Neuronal stem cell (in vitro differentiated cells): ENCODE results near the gene NMT1.

Experiments
- DNase-seq: peaks from one replicate; pipeline ENCODE4 v3.0.0-alpha.2; 2013; ENCODE audit warnings: low spot score
- H2AFZ ChIP-seq: one replicate; pipeline ENCODE4 v1.6.1; 2013; ENCODE audit warnings: mild to moderate bottlenecking, low read length, inconsistent platforms
- H2AK5ac ChIP-seq: 2 replicates; pipeline ENCODE4 v1.6.1; 2013; ENCODE audit warnings: low read depth, mild to moderate bottlenecking, inconsistent platforms, low read length, moderate library complexity, mixed read lengths
- H2BK120ac ChIP-seq: 2 replicates; pipeline ENCODE4 v1.6.1; 2013; ENCODE audit warnings: low read depth, mild to moderate bottlenecking, inconsistent platforms, low read length, moderate library complexity, mixed read lengths
- H2BK12ac ChIP-seq: one replicate; pipeline ENCODE4 v1.6.1; 2013; ENCODE audit warnings: low read length, inconsistent platforms
- H2BK15ac ChIP-seq: 2 replicates; pipeline ENCODE4 v1.6.1; 2013; ENCODE audit warnings: mild to moderate bottlenecking, low read length, inconsistent platforms, mixed read lengths
- H2BK5ac ChIP-seq: one replicate; pipeline ENCODE4 v1.6.1; 2013; ENCODE audit warnings: inconsistent platforms, mild to moderate bottlenecking, low read length, moderate library complexity
- H3K14ac ChIP-seq: one replicate; pipeline ENCODE4 v1.6.1; 2013; ENCODE audit warnings: low read length, inconsistent platforms
- H3K18ac ChIP-seq: 2 replicates; pipeline ENCODE4 v1.6.1; 2013; ENCODE audit warnings: low read length, inconsistent platforms
- H3K23ac ChIP-seq: 2 replicates; pipeline ENCODE4 v1.6.1; 2013; ENCODE audit warnings: low read depth, mild to moderate bottlenecking, mixed read lengths, low read length, inconsistent platforms; ENCODE audit not compliant: poor library complexity
- H3K27ac ChIP-seq: replicated peaks from 3 replicates; pipeline ENCODE4 v1.5.1; 2013; ENCODE audit warnings: low read length, inconsistent platforms
- H3K27me3 ChIP-seq, 3 experiments: 2 replicates each; pipeline ENCODE4 v1.6.1; 2013; ENCODE audit warnings: low read length in 3 of 3, mild to moderate bottlenecking in 2 of 3, inconsistent platforms in 1 of 3, low read depth in 1 of 3, mixed read lengths in 1 of 3, moderate library complexity in 1 of 3; ENCODE audit not compliant: control insufficient read depth in 3 of 3, insufficient read depth in 3 of 3
- H3K36me3 ChIP-seq, 2 donors: replicated peaks in 1 of 2; 2 replicates each; pipeline ENCODE4 v1.6.1; 2013; ENCODE audit warnings: low read length in 2 of 2; ENCODE audit not compliant: control insufficient read depth in 2 of 2, insufficient read depth in 2 of 2
- H3K4ac ChIP-seq: 2 replicates; pipeline ENCODE4 v1.6.1; 2013; ENCODE audit warnings: inconsistent platforms, mild to moderate bottlenecking, low read length, moderate library complexity
- H3K4me1 ChIP-seq, 2 donors: 1 replicate in 1 of 2; 2 replicates in 1 of 2; pipeline ENCODE4 v1.6.1; 2013; ENCODE audit warnings: low read length in 2 of 2, low read depth in 1 of 2; ENCODE audit not compliant: control insufficient read depth in 2 of 2, insufficient read depth in 1 of 2
- H3K4me2 ChIP-seq: one replicate; pipeline ENCODE4 v1.6.1; 2013; ENCODE audit warnings: mild to moderate bottlenecking, low read length, inconsistent platforms; ENCODE audit not compliant: insufficient read depth, poor library complexity, severe bottlenecking
- H3K4me3 ChIP-seq, 2 donors: 2 replicates each; pipeline ENCODE4 v1.5.1; 2013; ENCODE audit warnings: low read length in 2 of 2, mild to moderate bottlenecking in 2 of 2, inconsistent platforms in 1 of 2, moderate library complexity in 1 of 2
- H3K79me1 ChIP-seq: one replicate; pipeline ENCODE4 v1.6.1; 2013; ENCODE audit warnings: low read depth, mild to moderate bottlenecking, inconsistent platforms, low read length, moderate library complexity
- H3K9ac ChIP-seq: one replicate; pipeline ENCODE4 v1.6.1; 2013; ENCODE audit warnings: mild to moderate bottlenecking, low read depth, low read length, inconsistent platforms; ENCODE audit not compliant: poor library complexity
- H3K9me3 ChIP-seq, 2 donors: replicated peaks in 1 of 2; 2 replicates each; pipeline versions ENCODE3 to v1.6.1; 2013; ENCODE audit warnings: low read length in 2 of 2, mild to moderate bottlenecking in 2 of 2, inconsistent platforms in 1 of 2, low read depth in 1 of 2, mixed read lengths in 1 of 2, moderate library complexity in 1 of 2; ENCODE audit not compliant: control insufficient read depth in 2 of 2, insufficient read depth in 1 of 2
- H4K8ac ChIP-seq: one replicate; pipeline ENCODE4 v1.6.1; 2013; ENCODE audit warnings: low read depth, mild to moderate bottlenecking, inconsistent platforms, low read length, moderate library complexity
- H4K91ac ChIP-seq: one replicate; pipeline ENCODE4 v1.6.1; 2013; ENCODE audit warnings: low read length, low read depth, mild to moderate bottlenecking, inconsistent platforms; ENCODE audit not compliant: poor library complexity
- WGBS, 2 donors: extraction: QIAGEN DNeasy Blood & Tissue Kit; methylation state at CpG; one replicate each; pipeline ENCODE4 v1.1.7; 2013; ENCODE audit warnings: missing lambda C conversion rate in 2 of 2, mixed read lengths in 1 of 2; ENCODE audit not compliant: insufficient read length in 2 of 2, insufficient replicate concordance in 1 of 2; ENCODE audit errors: extremely low coverage in 2 of 2; 5-methylcytosine and 5-hydroxymethylcytosine counted together

The NMT1 gene

DNA sequence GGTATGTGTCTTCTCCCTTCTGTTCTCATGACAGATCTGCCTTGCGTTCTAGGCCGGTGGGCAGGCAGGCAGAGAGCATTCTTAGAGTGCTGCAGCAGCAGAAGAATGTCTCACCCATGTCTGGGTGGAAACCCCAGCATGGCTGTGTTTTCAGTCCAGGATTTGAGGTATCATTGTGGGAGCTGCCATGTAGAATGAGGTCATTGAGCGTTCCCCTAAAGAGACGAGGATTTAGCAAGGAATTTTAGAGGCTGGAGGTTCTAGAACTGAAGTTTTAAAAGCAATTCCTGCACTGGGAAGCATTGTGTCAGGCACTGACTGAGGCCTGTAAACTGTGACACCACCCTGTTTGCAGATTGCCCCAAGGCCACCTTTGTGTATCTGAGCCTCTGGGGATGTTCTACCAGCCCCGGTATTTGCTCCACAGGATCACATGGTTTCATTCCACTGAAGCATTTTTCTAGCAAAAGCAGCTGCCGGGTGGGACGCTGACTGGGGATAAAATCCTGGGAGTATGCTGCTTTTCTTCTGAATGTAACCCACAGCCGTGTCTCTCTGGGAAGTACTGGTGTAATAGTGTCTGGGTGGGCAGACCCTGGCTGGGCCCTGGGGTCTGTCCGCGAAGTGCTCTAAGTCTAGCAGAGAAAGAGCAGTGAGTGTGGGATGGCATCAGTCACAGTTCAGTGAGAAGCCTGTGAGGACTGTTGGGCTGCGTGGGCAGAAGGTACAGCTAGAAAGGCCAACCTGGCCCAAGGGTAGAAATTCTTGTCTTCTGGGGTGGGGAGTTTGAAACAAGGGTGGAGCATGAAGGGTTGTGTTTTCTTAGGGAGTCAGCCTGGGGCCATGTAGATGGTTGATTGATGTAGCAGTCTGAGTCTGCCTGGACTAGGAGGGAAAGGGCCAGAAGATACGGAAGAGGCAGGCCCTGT is 41.0 kb downstream of the NMT1 start:
- Histone ChIP-seq H3K18ac (no peak overlapping the region), H3K4me1 (peaks cover 0 to 7% of the 10 kb centered on the region in 2 donors), H3K79me1 (peaks cover 2% of the 10 kb centered on the region), H3K4me2 (no peak overlapping the region), H3K23ac (no peak overlapping the region), H2BK120ac (no peak overlapping the region), H4K8ac (no peak overlapping the region), H3K14ac (no peak overlapping the region), H2BK5ac (no peak overlapping the region), H3K9ac (no peak overlapping the region), H3K4ac (no peak overlapping the region), H3K27ac (no peak overlapping the region), H4K91ac (no peak overlapping the region), H2BK12ac (no peak overlapping the region), H2BK15ac (no peak overlapping the region), H3K27me3 (no peaks in the 10 kb centered on the region), H3K9me3 (no peaks in the 10 kb centered on the region), H3K4me3 (no peak overlapping the region), H3K36me3 (peaks cover 71 to 93% of the 10 kb centered on the region in 2 donors), H2AFZ (no peak overlapping the region), H2AK5ac (no peak overlapping the region)
- no CpG with 5 or more reads among the region's 12 CpGs for WGBS, 2 donors
- DNase-seq = no peak

DNA sequence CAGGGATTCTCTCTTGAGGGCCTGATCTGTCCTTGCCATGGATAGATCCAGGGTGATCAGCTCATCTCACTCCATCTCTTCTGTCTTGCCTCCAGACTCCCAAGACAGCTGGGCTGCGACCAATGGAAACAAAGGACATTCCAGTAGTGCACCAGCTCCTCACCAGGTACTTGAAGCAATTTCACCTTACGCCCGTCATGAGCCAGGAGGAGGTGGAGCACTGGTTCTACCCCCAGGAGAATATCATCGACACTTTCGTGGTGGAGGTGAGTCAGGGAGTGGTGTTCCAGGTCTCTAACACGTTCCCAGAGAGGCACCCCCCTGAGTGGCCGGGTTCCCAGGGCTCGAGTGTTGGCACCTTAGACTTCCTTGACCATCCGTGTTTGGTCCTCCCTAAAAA is 41.7 kb downstream of the NMT1 start:
- no peak overlapping the region for H3K4me2 ChIP-seq
- H2BK12ac ChIP-seq = no peak overlapping the region
- H3K4me1 ChIP-seq = peaks cover 0 to 11% of the 10 kb centered on the region in 2 donors
- H2AK5ac ChIP-seq = no peak overlapping the region
- H3K27me3 ChIP-seq = no peaks in the 10 kb centered on the region
- DNase-seq = no peak
- no peak overlapping the region for H4K8ac ChIP-seq
- H3K14ac ChIP-seq = no peak overlapping the region
- H2BK15ac ChIP-seq = no peak overlapping the region
- no peak overlapping the region for H3K9ac ChIP-seq
- peaks cover 68 to 93% of the 10 kb centered on the region in 2 donors for H3K36me3 ChIP-seq
- H3K4me3 ChIP-seq = no peak overlapping the region
- no peak overlapping the region for H3K18ac ChIP-seq
- no peak overlapping the region for H3K23ac ChIP-seq
- WGBS, 2 donors = no CpG with 5 or more reads among the region's 9 CpGs
- H2AFZ ChIP-seq = no peak overlapping the region
- no peak overlapping the region for H2BK5ac ChIP-seq
- H3K79me1 ChIP-seq = peaks cover 2% of the 10 kb centered on the region
- H3K4ac ChIP-seq = no peak overlapping the region
- no peak overlapping the region for H4K91ac ChIP-seq
- no peaks in the 10 kb centered on the region for H3K9me3 ChIP-seq
- H3K27ac ChIP-seq = no peak overlapping the region
- no peak overlapping the region for H2BK120ac ChIP-seq

DNA sequence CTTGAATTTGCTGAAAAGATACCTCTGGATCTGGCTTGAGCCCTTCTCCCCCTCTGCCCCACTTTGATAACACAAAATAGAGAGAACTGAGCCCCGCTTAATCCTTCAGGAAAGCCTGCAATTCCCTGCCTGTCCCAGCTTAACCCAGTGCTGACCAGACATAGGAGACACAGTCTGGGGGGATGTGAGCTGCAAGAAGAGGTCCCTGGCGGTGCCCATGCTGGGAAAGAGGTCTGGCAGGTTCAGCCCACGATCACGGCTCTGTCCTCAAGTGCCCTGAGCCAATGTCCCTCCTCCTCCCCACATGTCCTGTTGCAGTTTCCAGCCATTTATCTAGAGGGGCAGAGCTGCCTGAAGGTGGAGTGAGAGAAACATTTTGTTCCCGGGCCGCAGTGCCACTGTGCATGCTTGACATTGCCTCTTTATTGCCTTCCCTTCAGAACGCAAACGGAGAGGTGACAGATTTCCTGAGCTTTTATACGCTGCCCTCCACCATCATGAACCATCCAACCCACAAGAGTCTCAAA is 42.2 kb downstream of the NMT1 start:
- Histone ChIP-seq H4K91ac (no peak overlapping the region), H3K14ac (no peak overlapping the region), H3K23ac (peak overlapping the region; percentile 9), H4K8ac (no peak overlapping the region), H3K4me3 (no peak overlapping the region), H3K4ac (no peak overlapping the region), H3K27me3 (no peaks in the 10 kb centered on the region), H3K4me2 (no peak overlapping the region), H3K36me3 (peaks cover 68 to 93% of the 10 kb centered on the region in 2 donors), H2BK120ac (no peak overlapping the region), H3K4me1 (peaks cover 0 to 12% of the 10 kb centered on the region in 2 donors), H2BK15ac (no peak overlapping the region), H2AFZ (no peak overlapping the region), H2BK12ac (no peak overlapping the region), H3K9ac (no peak overlapping the region), H3K79me1 (peaks cover 2% of the 10 kb centered on the region), H3K9me3 (no peaks in the 10 kb centered on the region), H3K27ac (no peak overlapping the region), H3K18ac (no peak overlapping the region), H2BK5ac (no peak overlapping the region), H2AK5ac (no peak overlapping the region)
- no CpG with 5 or more reads among the region's 9 CpGs for WGBS, 2 donors
- DNase-seq = no peak

DNA sequence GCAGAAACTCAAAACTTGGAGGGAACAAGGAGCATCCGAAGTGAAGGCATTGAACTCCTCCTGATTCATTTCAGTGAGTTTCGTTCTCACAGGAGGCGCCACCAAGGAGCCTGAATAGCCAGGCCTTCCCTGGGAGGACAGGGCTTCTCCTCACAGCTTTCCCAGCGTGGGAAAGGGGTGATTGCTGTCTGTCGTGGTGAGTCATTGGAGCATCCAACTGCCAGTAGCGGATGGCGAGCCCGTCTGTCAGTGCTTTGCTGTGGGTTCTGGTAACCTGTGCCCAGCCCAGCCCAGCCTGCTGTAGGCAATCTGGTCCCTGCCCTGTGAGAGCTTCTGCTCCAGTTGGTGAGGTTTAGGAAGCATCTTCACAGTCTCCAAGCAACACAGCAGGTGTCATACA is 42.9 kb downstream of the NMT1 start:
- no peak overlapping the region for H2AK5ac ChIP-seq
- no peak overlapping the region for H3K4ac ChIP-seq
- H3K79me1 ChIP-seq = peaks cover 4% of the 10 kb centered on the region
- H3K23ac ChIP-seq = no peak overlapping the region
- H2BK120ac ChIP-seq = no peak overlapping the region
- no peak overlapping the region for H4K8ac ChIP-seq
- no peak overlapping the region for H3K27ac ChIP-seq
- H2BK12ac ChIP-seq = no peak overlapping the region
- H4K91ac ChIP-seq = no peak overlapping the region
- H3K36me3 ChIP-seq = peaks cover 69 to 93% of the 10 kb centered on the region in 2 donors
- H2AFZ ChIP-seq = no peak overlapping the region
- H3K4me1 ChIP-seq = peaks cover 0 to 14% of the 10 kb centered on the region in 2 donors
- H3K27me3 ChIP-seq = no peaks in the 10 kb centered on the region
- no peak overlapping the region for H3K9ac ChIP-seq
- H3K4me3 ChIP-seq = no peak overlapping the region
- H3K18ac ChIP-seq = no peak overlapping the region
- H3K9me3 ChIP-seq = no peaks in the 10 kb centered on the region
- no peak overlapping the region for H3K14ac ChIP-seq
- no peak overlapping the region for H2BK15ac ChIP-seq
- WGBS, 2 donors = no CpG with 5 or more reads among the region's 8 CpGs
- H3K4me2 ChIP-seq = no peak overlapping the region
- no peak overlapping the region for H2BK5ac ChIP-seq
- DNase-seq = no peak
